Measurements from ENCODE around the gene PYGM. TPM values are rescaled to one million over a fixed set of nuclear protein-coding genes. Genes with fewer than 3 reads are reported as not detected.
A peak's percentile ranks its signal among the peaks of the same experiment; 100 is the strongest.

Gene PYGM
- total RNA-seq, 1 experiment from 2014 or later, result 1.7 TPM

DNA sequence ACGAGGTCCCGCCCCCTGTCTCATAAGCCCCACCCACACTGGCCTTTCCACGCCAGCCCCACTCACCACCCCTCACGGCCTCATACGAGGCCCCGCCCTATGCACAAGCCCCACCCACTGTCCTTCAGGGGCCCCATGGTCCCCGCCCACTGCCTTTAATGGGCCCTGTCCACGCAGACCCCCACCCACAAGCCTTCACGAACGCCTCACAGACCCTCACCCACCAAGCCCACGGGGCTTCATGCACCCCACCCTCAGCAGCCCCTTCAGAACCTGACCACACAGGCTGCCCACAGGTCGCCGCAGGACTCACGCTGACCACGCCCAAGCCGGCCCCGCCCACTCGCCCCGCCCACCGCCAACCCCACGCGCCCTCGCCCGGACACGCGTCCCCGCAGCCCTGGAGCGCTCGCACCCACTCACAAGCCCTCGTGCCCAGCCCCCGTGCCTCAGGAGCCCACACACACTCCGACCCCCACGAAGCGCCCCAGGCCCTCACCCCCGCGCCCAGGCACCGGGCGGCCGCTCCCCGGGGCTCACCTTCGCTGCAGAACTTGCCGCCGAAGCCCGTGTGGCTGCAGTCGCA is 47.3 kb downstream of the PYGM start:
- peaks cover 5% of the 10 kb centered on the region; the same call in 1 of the 2 replicates for H3K27me3 ChIP-seq (ENCODE audit: insufficient read depth, low read length)
- DNase-seq (ENCODE audit: low read depth, low spot score), result no peak
- ChIA-PET POLR2A (no interaction called here), RAD21 (ENCODE audit: low non-redundant PET in 1 of 2, low total read pairs in 2 of 2, uncharacterized antibody in 2 of 2, unreplicated experiment in 2 of 2) (no interaction called here), CTCF (no interaction called here)
- H3K27ac ChIP-seq (ENCODE audit: low read depth, low read length), result no peak overlapping the region
- TF ChIP-seq, protein P1, sequence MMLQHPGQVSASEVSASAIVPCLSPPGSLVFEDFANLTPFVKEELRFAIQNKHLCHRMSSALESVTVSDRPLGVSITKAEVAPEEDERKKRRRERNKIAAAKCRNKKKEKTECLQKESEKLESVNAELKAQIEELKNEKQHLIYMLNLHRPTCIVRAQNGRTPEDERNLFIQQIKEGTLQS (IDR thresholded peaks at IDR 0.05), result no peak
- TF ChIP-seq ZNF274 (IDR thresholded peaks at IDR 0.05; ENCODE audit: low read depth, low read length) (no peak), SP1 (IDR thresholded peaks at IDR 0.05; ENCODE audit: low read depth) (no peak), ZBTB33 (IDR thresholded peaks at IDR 0.05; ENCODE audit: extremely low read depth, insufficient replicate concordance, low read length) (no peak), CBX3 (IDR thresholded peaks at IDR 0.05; ENCODE audit: low read depth) (no peak)
- BruUV-seq (replicated peaks), result no TSS peak
- ATAC-seq, result peak; percentile 76
- H3K4me1 ChIP-seq (ENCODE audit: control insufficient read depth in 1 of 2, insufficient read depth in 2 of 2, low read length in 2 of 2), result peaks cover 7 to 23% of the 10 kb centered on the region in 2 experiments; a peak in 3 of 4 replicates
- H3K9me3 ChIP-seq (ENCODE audit: control insufficient read depth in 1 of 2, insufficient read depth in 1 of 2, low read depth in 1 of 2, low read length in 2 of 2), result no peaks in the 10 kb centered on the region
- no peaks in the 10 kb centered on the region for H4K20me1 ChIP-seq (ENCODE audit: insufficient read depth)
- H3K79me2 ChIP-seq (ENCODE audit: insufficient read depth, low read length), result no peaks in the 10 kb centered on the region
- peak overlapping the region; percentile 25; the same call in 1 of the 2 replicates for H3K4me2 ChIP-seq (ENCODE audit: low read length)
- H3K9me2 ChIP-seq (ENCODE audit: insufficient read depth), result no peaks in the 10 kb centered on the region
- intact Hi-C loops (cut with micrococcal nuclease), result loop anchor here (10.0 kb wide), 1 partner anchor 1208 kb away; the partner anchor contains the start of gene LGALS12
- H3K36me3 ChIP-seq (ENCODE audit: control insufficient read depth in 1 of 2, insufficient read depth in 2 of 2, low read length in 2 of 2), result no peaks in the 10 kb centered on the region
- no peak overlapping the region for H3K9ac ChIP-seq (ENCODE audit: low read length)
- H3K4me3 ChIP-seq (replicated peaks in 1 of 2; ENCODE audit: low read depth in 1 of 2, low read length in 2 of 2), result no peak overlapping the region
- no peak overlapping the region for H2AFZ ChIP-seq (ENCODE audit: low read depth, low read length, poor library complexity, severe bottlenecking)

GRCh38 chr11:64711956-64712362 is 47.8 kb downstream of the PYGM start:
- Histone ChIP-seq H3K4me3 (replicated peaks in 1 of 2; ENCODE audit: low read depth in 1 of 2, low read length in 2 of 2) (no peak overlapping the region), H3K36me3 (ENCODE audit: control insufficient read depth in 1 of 2, insufficient read depth in 2 of 2, low read length in 2 of 2) (no peaks in the 10 kb centered on the region), H3K4me2 (ENCODE audit: low read length) (peak overlapping the region; percentile 25; the same call in 1 of the 2 replicates), H3K9me2 (ENCODE audit: insufficient read depth) (no peaks in the 10 kb centered on the region), H3K79me2 (ENCODE audit: insufficient read depth, low read length) (no peaks in the 10 kb centered on the region), H2AFZ (ENCODE audit: low read depth, low read length, poor library complexity, severe bottlenecking) (no peak overlapping the region), H3K9me3 (ENCODE audit: control insufficient read depth in 1 of 2, insufficient read depth in 1 of 2, low read depth in 1 of 2, low read length in 2 of 2) (no peaks in the 10 kb centered on the region), H3K9ac (ENCODE audit: low read length) (no peak overlapping the region), H3K27me3 (ENCODE audit: insufficient read depth, low read length) (peaks cover 5% of the 10 kb centered on the region; the same call in 1 of the 2 replicates), H3K4me1 (ENCODE audit: control insufficient read depth in 1 of 2, insufficient read depth in 2 of 2, low read length in 2 of 2) (peaks cover 7 to 23% of the 10 kb centered on the region in 2 experiments; a peak in 3 of 4 replicates), H3K27ac (ENCODE audit: low read depth, low read length) (no peak overlapping the region), H4K20me1 (ENCODE audit: insufficient read depth) (no peaks in the 10 kb centered on the region)
- peak; percentile 30 for ATAC-seq
- RAD21 ChIA-PET (ENCODE audit: low non-redundant PET in 1 of 2, low total read pairs in 2 of 2, uncharacterized antibody in 2 of 2, unreplicated experiment in 2 of 2), result no interaction called here
- POLR2A ChIA-PET, result no interaction called here
- CTCF ChIA-PET, result no interaction called here
- no peak for TF ChIP-seq YY1 (IDR thresholded peaks at IDR 0.05; ENCODE audit: extremely low read depth, insufficient replicate concordance, low read depth, low read length)
- TF ChIP-seq RAD21 (IDR thresholded peaks at IDR 0.05; ENCODE audit: low read depth), result no peak
- TF ChIP-seq SP1 (IDR thresholded peaks at IDR 0.05; ENCODE audit: low read depth), result no peak
- TF ChIP-seq SRF (IDR thresholded peaks at IDR 0.05; ENCODE audit: low read depth), result no peak
- no peak for TF ChIP-seq JUND (IDR thresholded peaks at IDR 0.05)
- DNase-seq (ENCODE audit: low read depth, low spot score), result no peak
- no TSS peak for BruUV-seq (replicated peaks)
- intact Hi-C loops (cut with micrococcal nuclease), result loop anchor here (10.0 kb wide), 1 partner anchor 1207 kb away; the partner anchor contains the start of gene LGALS12

Data from HCT116 (cell line).